ENCODE data around the gene CMC2. TPM values are rescaled to one million over a fixed set of nuclear protein-coding genes. Genes with fewer than 3 reads are reported as not detected.
A peak's percentile ranks its signal among the peaks of the same experiment; 100 is the strongest.

CMC2 gene
- total and polyA plus RNA-seq, 2 of the 13 experiments (the other 11 are each of a cell fraction or from before 2014, with no cell fraction given): 116 to 129 TPM

- TF ChIP-seq ZNF678 (CRISPR knock-in tag; IDR thresholded peaks at IDR 0.05) (no peak), ZNF34 (CRISPR knock-in tag; IDR thresholded peaks at IDR 0.05; ENCODE audit: borderline replicate concordance) (no peak), RFX1 (IDR thresholded peaks at IDR 0.05) (no peak), ZKSCAN1 (IDR thresholded peaks at IDR 0.05; ENCODE audit: low read length) (no peak), SIN3B (IDR thresholded peaks at IDR 0.05; ENCODE audit: low read length) (no peak), SOX6 (IDR thresholded peaks at IDR 0.05) (no peak), SOX6 (CRISPR knock-in tag; IDR thresholded peaks at IDR 0.05) (peak; percentile 52; the same call in 1 of the 2 replicates), SOX5 (CRISPR knock-in tag; IDR thresholded peaks at IDR 0.05; ENCODE audit: borderline replicate concordance) (peak; percentile 65; the same call in 1 of the 2 replicates), ZMYM4 (CRISPR knock-in tag; IDR thresholded peaks at IDR 0.05) (no peak), ZNF761 (CRISPR knock-in tag; conservative IDR thresholded peaks at IDR 0.05) (no peak), ZBTB43 (CRISPR knock-in tag; conservative IDR thresholded peaks at IDR 0.05) (no peak), MED1 (CRISPR knock-in tag; IDR thresholded peaks at IDR 0.05) (0 out of 2 replicates have a peak, but pooled peaks have one; percentile 23), KLF9 (CRISPR knock-in tag; IDR thresholded peaks at IDR 0.05; ENCODE audit: low read depth) (no peak), PCBP1 (IDR thresholded peaks at IDR 0.05; ENCODE audit: borderline replicate concordance, low read depth, low read length) (no peak), NBN (conservative IDR thresholded peaks at IDR 0.05) (no peak), GMEB2 (CRISPR knock-in tag; IDR thresholded peaks at IDR 0.05; ENCODE audit: low read depth) (no peak), ADNP (CRISPR knock-in tag; IDR thresholded peaks at IDR 0.05) (no peak), PREB (CRISPR knock-in tag; IDR thresholded peaks at IDR 0.05) (no peak), ZNF558 (CRISPR knock-in tag; IDR thresholded peaks at IDR 0.05; ENCODE audit: borderline replicate concordance) (no peak), ZNF747 (CRISPR knock-in tag; IDR thresholded peaks at IDR 0.05; ENCODE audit: borderline replicate concordance) (no peak), KDM2A (CRISPR knock-in tag; IDR thresholded peaks at IDR 0.05; ENCODE audit: borderline replicate concordance, low read depth) (no peak), UBTF (CRISPR knock-in tag; IDR thresholded peaks at IDR 0.05) (no peak), KLF16 (CRISPR knock-in tag; IDR thresholded peaks at IDR 0.05) (peak in 1 of 2 experiments; percentile 41; a peak in 1 of 4 replicates), SIX4 (CRISPR knock-in tag; IDR thresholded peaks at IDR 0.05) (no peak), CENPT (CRISPR knock-in tag; IDR thresholded peaks at IDR 0.05; ENCODE audit: low read depth) (no peak)
These were observed 9.4 kb downstream of the CMC2 start (continued) for GRCh38 chr16:80997139-80997798.
